GM21360 (cell line): ENCODE data around the gene DUSP28.

Source experiments
- ATAC-seq: cut with Tn5 transposase; IDR thresholded peaks from one replicate; pipeline ENCODE4 v1.9.1; 2021; ENCODE audit warnings: mild to moderate bottlenecking, moderate library complexity; ENCODE audit not compliant: unreplicated experiment

Gene DUSP28

DNA sequence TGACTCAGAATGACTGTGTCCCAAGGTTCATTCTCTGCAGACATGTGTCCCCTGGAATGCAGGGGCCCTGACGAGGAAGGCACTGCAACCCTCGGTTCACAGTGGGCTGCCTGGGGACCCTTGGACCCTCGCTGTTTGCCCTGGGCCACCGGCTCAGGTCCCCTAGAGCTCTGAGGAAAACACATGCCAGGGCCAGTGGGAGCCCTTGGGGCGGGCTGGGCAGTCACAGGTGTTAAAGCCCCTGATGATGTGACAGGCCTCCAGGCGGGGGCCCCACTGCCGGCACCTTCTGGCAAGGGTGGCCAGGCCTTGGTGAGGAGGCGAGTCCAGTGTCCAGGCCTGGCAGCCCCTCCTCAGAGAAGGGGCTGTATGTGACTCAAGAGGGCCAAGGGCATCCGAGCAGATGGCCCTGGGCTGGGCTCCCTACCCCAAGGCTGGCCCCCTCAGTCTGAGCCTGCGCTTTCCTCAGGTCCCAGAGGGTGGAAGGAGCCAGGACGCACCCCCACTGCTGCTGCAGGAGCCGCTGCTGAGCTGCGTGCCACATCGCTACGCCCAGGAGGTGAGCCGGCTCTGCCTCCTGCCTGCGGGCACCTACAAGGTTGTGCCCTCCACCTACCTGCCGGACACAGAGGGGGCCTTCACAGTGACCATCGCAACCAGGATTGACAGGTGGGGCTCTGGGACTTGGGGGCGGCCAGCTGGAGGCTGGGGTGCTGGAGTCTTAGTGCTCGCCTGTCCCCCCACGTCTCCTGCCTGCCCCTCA, 37.4 kb downstream of the DUSP28 start:
- ATAC-seq = no peak

- ATAC-seq = no peak
Observed at GRCh38 chr2:240598311-240598911, 38.3 kb downstream of the DUSP28 start.

GRCh38 chr2:240599141-240599583, 39.0 kb downstream of the DUSP28 start:
- no peak for ATAC-seq

DNA sequence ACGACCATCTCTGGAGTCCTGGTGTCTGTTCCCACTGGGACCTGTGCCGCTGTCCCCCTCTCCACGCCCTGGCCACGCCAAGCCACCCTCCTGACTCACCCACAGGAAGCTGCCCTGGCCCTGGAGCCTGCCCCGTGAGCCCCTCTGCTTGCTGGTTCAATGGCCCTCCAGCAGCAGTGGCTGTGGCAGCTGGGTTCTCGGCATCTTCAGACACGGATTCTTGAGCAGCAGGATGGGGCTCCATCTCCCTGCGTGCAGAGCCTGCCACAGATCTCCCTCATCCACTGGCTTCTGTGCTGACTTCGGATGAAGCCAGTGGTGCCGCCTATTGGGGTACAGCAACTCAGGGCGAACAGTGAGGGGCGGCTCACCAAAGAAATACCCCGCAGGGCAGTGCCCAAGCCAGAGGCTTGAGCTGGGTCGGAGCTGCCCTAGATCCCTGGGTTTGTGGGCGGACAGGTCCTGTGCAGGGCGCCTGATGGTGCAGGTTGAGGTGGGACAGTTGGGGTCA, 40.3 kb downstream of the DUSP28 start:
- ATAC-seq = no peak

- ATAC-seq = no peak
Observed at GRCh38 chr2:240601061-240601830, 41.1 kb downstream of the DUSP28 start.

GRCh38 chr2:240601831-240602160, 41.6 kb downstream of the DUSP28 start:
- no peak for ATAC-seq

- no peak for ATAC-seq
Observed at GRCh38 chr2:240602266-240603050, 42.3 kb downstream of the DUSP28 start.

DNA sequence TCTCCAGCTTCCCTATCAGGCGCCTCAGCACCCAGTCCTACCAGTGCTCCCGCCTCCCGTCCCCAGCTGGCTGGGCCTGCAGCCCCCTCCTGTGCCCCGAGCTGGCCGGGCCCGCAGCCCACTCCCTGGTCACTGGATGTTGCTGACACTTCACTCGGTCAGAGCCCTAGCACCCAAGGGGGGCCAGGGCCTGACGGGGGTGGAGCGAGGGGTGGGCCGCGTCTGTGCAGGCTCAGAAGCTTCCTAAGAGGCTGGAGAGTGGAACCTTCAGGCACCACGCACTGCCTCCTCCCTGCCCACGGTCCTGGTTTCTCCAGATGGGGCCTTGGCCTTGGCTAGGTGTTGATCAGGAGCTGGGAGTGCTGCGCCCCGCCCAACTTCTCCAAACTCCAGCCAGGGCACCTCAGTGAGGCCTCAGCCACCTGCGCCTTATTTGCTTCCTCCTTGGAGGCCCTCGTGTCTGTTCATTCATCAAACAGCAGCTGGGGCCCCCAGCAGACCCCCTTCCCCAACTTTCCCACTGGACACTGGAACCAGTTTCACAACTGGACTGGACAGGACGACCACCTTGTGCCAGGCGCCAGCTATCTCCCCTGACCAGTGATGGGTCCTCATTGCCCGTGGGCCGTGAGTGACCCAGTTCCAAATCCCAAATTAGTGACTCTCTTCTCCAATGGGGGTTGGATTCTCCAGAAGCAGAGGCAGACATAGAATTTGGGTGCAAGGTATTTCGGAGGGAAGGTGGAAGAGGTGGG, 43.1 kb downstream of the DUSP28 start:
- ATAC-seq = no peak

DNA sequence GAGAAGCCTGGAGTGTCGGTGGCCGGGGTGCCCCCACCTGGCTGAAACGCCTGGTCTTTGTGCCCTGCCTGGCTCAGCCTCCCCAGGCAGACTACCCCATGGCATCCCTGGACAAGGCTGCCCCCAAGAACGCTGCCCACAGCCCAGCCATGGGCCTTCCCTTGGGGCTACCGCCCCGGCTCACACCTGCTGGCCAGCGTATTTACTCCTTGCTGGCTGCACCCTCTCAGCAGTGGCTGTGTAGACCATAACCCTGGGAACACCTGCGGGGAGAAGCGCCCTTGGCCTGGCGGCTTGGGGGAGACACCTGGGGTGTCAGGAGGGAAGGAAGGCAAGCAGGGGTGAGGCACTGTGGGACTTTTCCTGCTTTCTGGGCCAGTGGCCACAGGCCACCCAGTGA, 43.7 kb downstream of the DUSP28 start:
- no peak for ATAC-seq

GRCh38 chr2:240604291-240604938, 44.3 kb downstream of the DUSP28 start:
- ATAC-seq = no peak

- ATAC-seq = no peak
Observed at GRCh38 chr2:240604939-240605716, 45.0 kb downstream of the DUSP28 start.

DNA sequence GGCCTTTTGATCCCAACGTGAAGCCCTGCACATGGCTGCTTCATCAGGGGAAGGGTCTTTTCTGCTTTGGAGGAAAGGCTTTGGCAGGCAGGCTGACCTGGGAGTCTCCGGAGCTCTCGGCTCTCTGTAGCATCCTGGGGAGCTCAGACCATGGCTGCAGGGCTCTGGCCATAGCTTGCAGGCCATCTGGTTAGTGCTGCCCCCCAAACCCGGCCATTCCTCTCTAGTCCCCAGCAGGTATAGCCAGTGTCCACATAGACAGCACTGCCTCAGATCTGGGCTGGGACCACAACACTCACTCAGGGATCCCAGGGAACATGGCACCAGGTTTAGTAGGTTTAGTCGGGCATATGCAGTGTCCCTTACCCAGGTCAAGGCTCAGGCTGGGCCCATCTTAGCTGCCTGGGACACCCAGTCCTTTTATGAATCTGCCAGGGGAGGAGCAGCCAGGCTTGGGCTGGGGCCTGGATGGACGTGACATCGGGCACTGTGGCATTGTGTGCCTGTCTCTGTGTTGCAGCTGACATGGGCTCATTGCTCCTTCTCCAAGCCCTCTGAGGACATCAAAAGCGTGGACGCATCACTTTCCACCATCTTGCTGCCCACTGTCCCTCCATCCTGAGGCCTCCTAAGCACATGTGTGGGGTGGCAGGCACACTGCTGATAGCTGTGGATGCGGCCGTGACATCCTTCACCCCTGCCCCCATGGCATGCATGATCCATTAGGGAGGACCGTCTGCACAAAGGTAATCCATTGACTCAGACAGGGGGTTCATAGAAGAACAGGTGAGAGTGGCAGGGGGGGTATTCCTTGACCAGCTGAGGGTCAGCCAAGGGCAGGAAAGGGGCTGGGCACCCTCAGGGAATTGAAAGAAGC, 45.9 kb downstream of the DUSP28 start:
- ATAC-seq = no peak

GRCh38 chr2:240611601-240612210, 51.5 kb downstream of the DUSP28 start:
- no peak for ATAC-seq
